ENCODE measurements around the gene ZNF462. TPM values are rescaled to one million over a fixed set of nuclear protein-coding genes. Genes with fewer than 3 reads are reported as not detected.

ZNF462 gene
- total RNA-seq, 1 donor from 2014 or later, result 108 TPM

- DNase-seq (ENCODE audit: low spot score in 2 of 2) (no peak), FAIRE-seq (no peak)
These were observed 96.1 kb downstream of the ZNF462 start for GRCh38 chr9:106958955-106959657.

GRCh38 chr9:106960258-106960657, 97.3 kb downstream of the ZNF462 start:
- no peak for DNase-seq (ENCODE audit: low spot score in 2 of 2)
- FAIRE-seq, result no peak

GRCh38 chr9:106961623-106962022, 98.7 kb downstream of the ZNF462 start:
- no peak for FAIRE-seq
- no peak for DNase-seq (ENCODE audit: low spot score in 2 of 2)

GRCh38 chr9:106962122-106962521, 99.2 kb downstream of the ZNF462 start:
- FAIRE-seq (no peak), DNase-seq (ENCODE audit: low spot score in 2 of 2) (no peak)

- no peak for FAIRE-seq
- no peak for DNase-seq (ENCODE audit: low spot score in 2 of 2)
These were observed 99.8 kb downstream of the ZNF462 start for GRCh38 chr9:106962615-106963363.

- DNase-seq (ENCODE audit: low spot score in 2 of 2) (no peak), FAIRE-seq (no peak)
These were observed 100.7 kb downstream of the ZNF462 start for GRCh38 chr9:106963684-106964083.

- FAIRE-seq (no peak), DNase-seq (ENCODE audit: low spot score in 2 of 2) (no peak)
These were observed 101.4 kb downstream of the ZNF462 start for GRCh38 chr9:106964329-106964728.

- no peak for FAIRE-seq
- no peak for DNase-seq (ENCODE audit: low spot score in 2 of 2)
These were observed 102.0 kb downstream of the ZNF462 start for GRCh38 chr9:106964822-106965525.

GRCh38 chr9:106966481-106966880, 103.5 kb downstream of the ZNF462 start:
- DNase-seq (ENCODE audit: low spot score in 2 of 2), result no peak
- FAIRE-seq, result no peak

- no peak for FAIRE-seq
- DNase-seq (ENCODE audit: low spot score in 2 of 2), result no peak
These were observed 106.7 kb downstream of the ZNF462 start for GRCh38 chr9:106969696-106970095.

GRCh38 chr9:106970219-106970975, 107.4 kb downstream of the ZNF462 start:
- no peak for DNase-seq (ENCODE audit: low spot score in 2 of 2)
- FAIRE-seq, result no peak

- FAIRE-seq (no peak), DNase-seq (ENCODE audit: low spot score in 2 of 2) (no peak)
These were observed 108.1 kb downstream of the ZNF462 start for GRCh38 chr9:106970976-106971457.

GRCh38 chr9:106972082-106972481, 109.1 kb downstream of the ZNF462 start:
- DNase-seq (ENCODE audit: low spot score in 2 of 2) (no peak), FAIRE-seq (no peak)

- FAIRE-seq, result no peak
- no peak for DNase-seq (ENCODE audit: low spot score in 2 of 2)
These were observed 111.4 kb downstream of the ZNF462 start for GRCh38 chr9:106974341-106974740.

- DNase-seq (ENCODE audit: low spot score in 2 of 2) (no peak), FAIRE-seq (no peak)
These were observed 113.8 kb downstream of the ZNF462 start for GRCh38 chr9:106976772-106977171.

GRCh38 chr9:106980551-106981101, 117.7 kb downstream of the ZNF462 start:
- DNase-seq (ENCODE audit: low spot score in 2 of 2) (no peak), FAIRE-seq (no peak)

GRCh38 chr9:106981396-106982287, 118.7 kb downstream of the ZNF462 start:
- DNase-seq (ENCODE audit: low spot score in 2 of 2) (no peak), FAIRE-seq (no peak)

GRCh38 chr9:106982636-106983035, 119.7 kb downstream of the ZNF462 start:
- DNase-seq (ENCODE audit: low spot score in 2 of 2), result no peak
- no peak for FAIRE-seq

- DNase-seq (ENCODE audit: low spot score in 2 of 2), result no peak
- FAIRE-seq, result no peak
These were observed 120.4 kb downstream of the ZNF462 start for GRCh38 chr9:106983346-106983745.
